ENCODE data around the gene MRPL21.

- TF ChIP-seq EP300 (IDR thresholded peaks at IDR 0.05) (no peak), POLR2A (IDR thresholded peaks at IDR 0.05) (no peak), POLR2AphosphoS5 (IDR thresholded peaks at IDR 0.05) (no peak)
- TF ChIP-seq, protein P1, sequence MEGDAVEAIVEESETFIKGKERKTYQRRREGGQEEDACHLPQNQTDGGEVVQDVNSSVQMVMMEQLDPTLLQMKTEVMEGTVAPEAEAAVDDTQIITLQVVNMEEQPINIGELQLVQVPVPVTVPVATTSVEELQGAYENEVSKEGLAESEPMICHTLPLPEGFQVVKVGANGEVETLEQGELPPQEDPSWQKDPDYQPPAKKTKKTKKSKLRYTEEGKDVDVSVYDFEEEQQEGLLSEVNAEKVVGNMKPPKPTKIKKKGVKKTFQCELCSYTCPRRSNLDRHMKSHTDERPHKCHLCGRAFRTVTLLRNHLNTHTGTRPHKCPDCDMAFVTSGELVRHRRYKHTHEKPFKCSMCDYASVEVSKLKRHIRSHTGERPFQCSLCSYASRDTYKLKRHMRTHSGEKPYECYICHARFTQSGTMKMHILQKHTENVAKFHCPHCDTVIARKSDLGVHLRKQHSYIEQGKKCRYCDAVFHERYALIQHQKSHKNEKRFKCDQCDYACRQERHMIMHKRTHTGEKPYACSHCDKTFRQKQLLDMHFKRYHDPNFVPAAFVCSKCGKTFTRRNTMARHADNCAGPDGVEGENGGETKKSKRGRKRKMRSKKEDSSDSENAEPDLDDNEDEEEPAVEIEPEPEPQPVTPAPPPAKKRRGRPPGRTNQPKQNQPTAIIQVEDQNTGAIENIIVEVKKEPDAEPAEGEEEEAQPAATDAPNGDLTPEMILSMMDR (IDR thresholded peaks at IDR 0.05): no peak
These were observed 35.3 kb downstream of the MRPL21 start for GRCh38 chr11:68868221-68868835.

Measured in upper lobe of left lung (tissue), 4 donors.